GM18526 (cell line): ENCODE results near the gene CES4A.

Source experiments
- POLR2A ChIP-seq: IDR thresholded peaks from 3 replicates; pipeline ENCODE4 v1.6.1; 2011; ENCODE audit not compliant: insufficient read length; ENCODE audit errors: extremely low read depth

CES4A gene

GRCh38 chr16:67055712-67056487 lies 67.5 kb downstream of the CES4A start:
- no peak for TF ChIP-seq POLR2A
